H1 (cell line): Measurements from ENCODE around the gene FGGY. TPM values are rescaled to one million over a fixed set of nuclear protein-coding genes. Genes with fewer than 3 reads are reported as not detected.

Experiments used
- CTCF ChIA-PET: fragments of 300-600 bp; sonication (Branson Sonifier 250); formaldehyde crosslinking; loops from one replicate; lab custom pipeline; 2021; ENCODE audit not compliant: partially characterized antibody; lab: Charles Lee
- POLR2A ChIA-PET: fragments of 300-600 bp; sonication (Branson Sonifier 250); formaldehyde crosslinking; loops from one replicate; lab custom pipeline; 2021; ENCODE audit warnings: inconsistent platforms; ENCODE audit not compliant: partially characterized antibody; lab: Charles Lee
- DNase-seq, 2 experiments: peaks; one replicate each; pipeline versions ENCODE4 v3.0.0 to v3.0.0-alpha.2; 2010 to 2022; ENCODE audit warnings: low spot score in 2 of 2, low read depth in 1 of 2, mixed read lengths in 1 of 2
- FAIRE-seq: peaks from 2 replicates; lab custom pipeline; 2011; peaks lifted over from hg19 to GRCh38; lab: Jason Lieb, UNC
- H2AFZ ChIP-seq: 2 replicates; pipeline ENCODE4 v1.8.1; 2012; ENCODE audit warnings: low read length, inconsistent platforms
- H2AK5ac ChIP-seq: 2 replicates; pipeline ENCODE4 v1.6.1; 2013; ENCODE audit warnings: low read depth, low read length
- H2BK120ac ChIP-seq: replicated peaks from 2 replicates; pipeline ENCODE3; 2013; ENCODE audit warnings: low read depth, low read length, inconsistent platforms
- H2BK12ac ChIP-seq: 2 replicates; pipeline ENCODE4 v1.6.1; 2013; ENCODE audit warnings: low read depth, low read length
- H2BK15ac ChIP-seq: 2 replicates; pipeline ENCODE4 v1.6.1; 2013; ENCODE audit warnings: low read length
- H2BK20ac ChIP-seq: 2 replicates; pipeline ENCODE4 v1.6.1; 2013; ENCODE audit warnings: low read length
- H2BK5ac ChIP-seq: 2 replicates; pipeline ENCODE4 v1.6.1; 2013; ENCODE audit warnings: low read depth, low read length
- H3K14ac ChIP-seq: 2 replicates; pipeline ENCODE4 v1.6.1; 2013; ENCODE audit warnings: inconsistent platforms; ENCODE audit not compliant: insufficient read length
- H3K18ac ChIP-seq: 2 replicates; pipeline ENCODE4 v1.6.1; 2013; ENCODE audit warnings: low read length; ENCODE audit errors: extremely low read depth
- H3K23ac ChIP-seq: 2 replicates; pipeline ENCODE4 v1.6.1; 2013; ENCODE audit warnings: inconsistent platforms; ENCODE audit not compliant: insufficient read length
- H3K23me2 ChIP-seq: 2 replicates; pipeline ENCODE4 v1.6.1; 2013; ENCODE audit warnings: low read depth, low read length
- H3K27ac ChIP-seq: 2 replicates; pipeline ENCODE4 v1.6.1; 2011; ENCODE audit warnings: low read depth, low read length, inconsistent platforms
- H3K27me3 ChIP-seq, 4 experiments: replicated peaks in 1 of 4; 1 replicate in 1 of 4; 2 replicates in 3 of 4; pipeline versions ENCODE4 v1.6.1 to v1.8.1; 2011 to 2013; ENCODE audit warnings: low read length in 3 of 4, mild to moderate bottlenecking in 3 of 4, inconsistent platforms in 2 of 4, mixed read lengths in 2 of 4, moderate library complexity in 1 of 4; ENCODE audit not compliant: control insufficient read depth in 3 of 4, insufficient read depth in 3 of 4; ENCODE audit errors: extremely low read depth in 1 of 4
- H3K36me3 ChIP-seq, 4 experiments: 2 replicates each; pipeline versions ENCODE4 v1.6.1 to v1.8.1; 2011 to 2013; ENCODE audit warnings: mild to moderate bottlenecking in 4 of 4, low read length in 3 of 4, moderate library complexity in 2 of 4, control low read depth in 1 of 4, inconsistent platforms in 1 of 4; ENCODE audit not compliant: insufficient read depth in 4 of 4, control insufficient read depth in 2 of 4
- H3K4ac ChIP-seq: replicated peaks from 2 replicates; pipeline ENCODE3; 2013; ENCODE audit warnings: low read length, low read depth, mixed read lengths, inconsistent platforms; ENCODE audit not compliant: insufficient read length
- H3K4me1 ChIP-seq, 4 experiments: replicated peaks in 1 of 4; 1 replicate in 1 of 4; 2 replicates in 3 of 4; pipeline versions ENCODE4 v1.6.1 to v1.8.1; 2011 to 2013; ENCODE audit warnings: low read length in 3 of 4, inconsistent platforms in 2 of 4, mixed read lengths in 1 of 4; ENCODE audit not compliant: insufficient read depth in 4 of 4, control insufficient read depth in 3 of 4
- H3K4me2 ChIP-seq, 2 experiments: 2 replicates each; pipeline versions ENCODE4 v1.6.1 to v1.8.1; 2011 to 2013; ENCODE audit warnings: low read depth in 2 of 2, low read length in 2 of 2, control low read depth in 1 of 2, inconsistent platforms in 1 of 2, mild to moderate bottlenecking in 1 of 2; ENCODE audit not compliant: insufficient read depth in 1 of 2
- H3K4me3 ChIP-seq, 4 experiments: fragments of 200-600, 300-600 bp in 1 of 4; sonication (generic), shearing (Covaris generic), sonication (Bioruptor Twin) in 1 of 4; 2 replicates each; pipeline versions ENCODE4 v1.5.1 to v1.8.1; 2011 to 2016; ENCODE audit warnings: low read length in 4 of 4, low read depth in 3 of 4, control low read depth in 2 of 4, inconsistent platforms in 2 of 4, mild to moderate bottlenecking in 2 of 4, mixed read lengths in 1 of 4, moderate library complexity in 1 of 4; ENCODE audit not compliant: insufficient read depth in 2 of 4; ENCODE audit errors: extremely low read depth in 1 of 4
- H3K56ac ChIP-seq: replicated peaks from 2 replicates; pipeline ENCODE3; 2013; ENCODE audit warnings: low read depth, mild to moderate bottlenecking, mixed read lengths, low read length, inconsistent platforms; ENCODE audit not compliant: insufficient read length
- H3K79me1 ChIP-seq: 2 replicates; pipeline ENCODE4 v1.6.1; 2013; ENCODE audit warnings: low read depth, low read length, control low read depth
- H3K79me2 ChIP-seq, 2 experiments: 2 replicates each; pipeline versions ENCODE4 v1.6.1 to v1.8.1; 2012 to 2013; ENCODE audit warnings: low read length in 2 of 2, mild to moderate bottlenecking in 2 of 2, inconsistent platforms in 1 of 2; ENCODE audit not compliant: insufficient read depth in 2 of 2, control insufficient read depth in 1 of 2
- H3K9ac ChIP-seq, 4 experiments: replicated peaks in 1 of 4; 1 replicate in 1 of 4; 2 replicates in 3 of 4; pipeline versions ENCODE4 v1.6.1 to v1.8.1; 2011 to 2013; ENCODE audit warnings: low read depth in 3 of 4, low read length in 3 of 4, control low read depth in 2 of 4, mild to moderate bottlenecking in 2 of 4, moderate library complexity in 2 of 4, inconsistent platforms in 1 of 4; ENCODE audit errors: extremely low read depth in 1 of 4
- H3K9me3 ChIP-seq, 2 experiments: 2 replicates each; pipeline versions ENCODE4 v1.6.1 to v1.8.1; 2012 to 2013; ENCODE audit warnings: mild to moderate bottlenecking in 2 of 2, moderate library complexity in 2 of 2, control low read depth in 1 of 2, inconsistent platforms in 1 of 2, low read depth in 1 of 2, low read length in 1 of 2, mixed read lengths in 1 of 2; ENCODE audit not compliant: insufficient read depth in 2 of 2
- H4K20me1 ChIP-seq, 2 experiments: replicated peaks in 1 of 2; 2 replicates each; pipeline versions ENCODE3 to v1.8.1; 2011 to 2013; ENCODE audit warnings: inconsistent platforms in 2 of 2, low read length in 2 of 2, mild to moderate bottlenecking in 1 of 2; ENCODE audit not compliant: insufficient read depth in 2 of 2, control insufficient read depth in 1 of 2
- H4K5ac ChIP-seq: 2 replicates; pipeline ENCODE4 v1.6.1; 2013; ENCODE audit warnings: low read length, low read depth, mixed read lengths, inconsistent platforms; ENCODE audit not compliant: insufficient read length
- H4K8ac ChIP-seq: 2 replicates; pipeline ENCODE4 v1.8.0; 2013; ENCODE audit warnings: mild to moderate bottlenecking, moderate library complexity, low read length, inconsistent platforms; ENCODE audit not compliant: insufficient read depth; ENCODE audit errors: extremely low read depth
- H4K91ac ChIP-seq: replicated peaks from 2 replicates; pipeline ENCODE3; 2013; ENCODE audit warnings: low read length, mixed read lengths, inconsistent platforms; ENCODE audit not compliant: insufficient read length
- ATF3 ChIP-seq: IDR thresholded peaks from 2 replicates; pipeline ENCODE4 v1.6.1; 2011; ENCODE audit warnings: low read depth, mild to moderate bottlenecking, low read length; ENCODE audit not compliant: insufficient read depth
- EGR1 ChIP-seq: IDR thresholded peaks from 2 replicates; pipeline ENCODE4 v1.6.1; 2011; ENCODE audit warnings: low read depth, low read length, borderline replicate concordance
- JUN ChIP-seq: IDR thresholded peaks from 2 replicates; pipeline ENCODE4 v1.6.1; 2011; ENCODE audit warnings: low read depth, mild to moderate bottlenecking, improper control_type of control experiment, low read length
- KDM4A ChIP-seq: IDR thresholded peaks from one replicate; pipeline ENCODE4 v1.7.1; 2012; ENCODE audit warnings: low read depth, mild to moderate bottlenecking, moderate library complexity, low read length, inconsistent platforms; ENCODE audit not compliant: severe bottlenecking
- PHF8 ChIP-seq: fragments of 200-600 bp; sonication (generic); conservative IDR thresholded peaks from 2 replicates; pipeline ENCODE4 v1.7.1; 2012; ENCODE audit warnings: low read depth, mild to moderate bottlenecking, inconsistent platforms, low read length, moderate library complexity
- RFX5 ChIP-seq: IDR thresholded peaks from 2 replicates; pipeline ENCODE4 v1.6.1; 2011; ENCODE audit warnings: low read depth, low read length, improper control_type of control experiment, borderline replicate concordance
- SAP30 ChIP-seq: fragments of 300-600 bp; sonication (generic); IDR thresholded peaks from 2 replicates; pipeline ENCODE4 v1.7.1; 2012; ENCODE audit warnings: low read length, moderate library complexity, mild to moderate bottlenecking, inconsistent platforms; ENCODE audit not compliant: insufficient read depth, insufficient replicate concordance
- SIRT6 ChIP-seq: IDR thresholded peaks from one replicate; pipeline ENCODE4 v1.7.1; 2012; ENCODE audit warnings: low read length, inconsistent platforms
- SP2 ChIP-seq: IDR thresholded peaks from 2 replicates; pipeline ENCODE4 v1.6.1; 2012; ENCODE audit warnings: mild to moderate bottlenecking, low read length, inconsistent platforms
- YY1 ChIP-seq: IDR thresholded peaks from 2 replicates; pipeline ENCODE4 v1.6.1; 2011; ENCODE audit warnings: low read depth, mild to moderate bottlenecking, low read length
- WGBS, 2 experiments: shearing (Covaris generic) in 1 of 2; methylation state at CpG; one replicate each; pipeline versions ENCODE4 v1.1.6 to v1.1.7; 2013 to 2015; ENCODE audit warnings: low lambda C conversion rate in 2 of 2, mixed read lengths in 2 of 2, inconsistent platforms in 1 of 2, low coverage in 1 of 2, missing lambda C conversion rate in 1 of 2; ENCODE audit not compliant: insufficient replicate concordance in 2 of 2, insufficient coverage in 1 of 2, insufficient read length in 1 of 2; ENCODE audit errors: extremely low coverage in 1 of 2, missing lambda C conversion rate in 1 of 2; 5-methylcytosine and 5-hydroxymethylcytosine counted together
- polyA plus RNA-seq, 7 experiments: library from polyadenylated mRNA; depleted of rRNA in 3 of 7; stranded (reverse) in 5 of 7; unstranded in 2 of 7; fragments of >200 nt in 5 of 7; fragments of 200-250 nt in 2 of 7; gene quantifications; 1 replicate in 5 of 7; 2 replicates in 1 of 7; 4 replicates in 1 of 7; pipeline versions ENCODE4 v1.2.1 to v1.2.3, GENCODE V29; 2011 to 2013; ENCODE audit warnings: missing spikeins in 2 of 7, mixed read lengths in 2 of 7
- total RNA-seq: library from RNA; stranded (reverse); fragmentation: NEBNext Ultra II Directional; extraction: Animal tissue kit (Norgen Biotek cat#: 25700); gene quantifications from 2 replicates; pipeline ENCODE4 v1.2.1, GENCODE V29; 2021

FGGY gene
- total and polyA plus RNA-seq, 2 of the 8 experiments (the other 6 are each of a cell fraction or from before 2014, with no cell fraction given) = 10.3 to 12.5 TPM

- Histone ChIP-seq H3K4me2 (no peak overlapping the region), H4K8ac (no peak overlapping the region), H3K79me2 (no peaks in the 10 kb centered on the region), H2AFZ (no peak overlapping the region), H3K23me2 (peaks cover 3% of the 10 kb centered on the region; the same call in 1 of the 2 replicates), H3K27me3 (no peaks in the 10 kb centered on the region), H4K20me1 (no peaks in the 10 kb centered on the region), H3K9ac (no peak overlapping the region), H3K36me3 (no peaks in the 10 kb centered on the region), H3K18ac (no peak overlapping the region), H3K14ac (no peak overlapping the region), H3K56ac (no peak overlapping the region), H2BK20ac (no peak overlapping the region), H3K4ac (no peak overlapping the region), H3K27ac (no peak overlapping the region), H4K5ac (no peak overlapping the region), H2BK15ac (no peak overlapping the region), H3K4me3 (no peak overlapping the region), H2BK120ac (no peak overlapping the region), H3K79me1 (no peaks in the 10 kb centered on the region), H2BK5ac (no peak overlapping the region), H3K4me1 (no peaks in the 10 kb centered on the region), H3K9me3 (no peaks in the 10 kb centered on the region), H2AK5ac (no peak overlapping the region), H4K91ac (no peak overlapping the region), H3K23ac (no peak overlapping the region), H2BK12ac (no peak overlapping the region)
- TF ChIP-seq SIRT6 (no peak), ATF3 (no peak), EGR1 (no peak), SP2 (no peak), PHF8 (no peak), KDM4A (no peak), RFX5 (no peak), SAP30 (no peak), YY1 (no peak), JUN (no peak)
- DNase-seq (no peak), FAIRE-seq (no peak)
- POLR2A ChIA-PET = no interaction called here
- WGBS, 2 experiments = 97% methylated on average over 4 of the region's 4 CpGs; no CpG with 5 or more reads in 1 of the 2 experiments
- CTCF ChIA-PET = interaction anchor here (1.0 to 1.3 kb wide), 2 partner anchors 87 to 413 kb away, joined by 3 read pairs; no protein-coding TSS in a partner anchor
These were observed 11.2 kb upstream of the FGGY start for GRCh38 chr1:59285691-59286090.
